Posterior vena cava (tissue), 2 donors: ENCODE results near the gene ERN1. TPM values are rescaled to one million over a fixed set of nuclear protein-coding genes. Genes with fewer than 3 reads are reported as not detected.

Experiments used
- DNase-seq: peaks from one replicate; pipeline ENCODE4 v3.0.0-alpha.2; 2020; ENCODE audit warnings: low spot score
- intact Hi-C, 2 donors: fragments of 100-400 bp; cut with DNase I; formaldehyde crosslinking; loops; one replicate each; pipeline versions ENCODE4 v1.14.1 to v1.14.2; 2022 to 2023
- total RNA-seq, 2 donors: library from RNA; stranded (reverse); fragmentation: NEBNext Ultra II Directional; extraction: Animal tissue kit (Norgen Biotek cat#: 25700); gene quantifications; one replicate each; pipeline ENCODE4 v1.2.1, GENCODE V29; 2021
- donor health status: DM: yes; HTN: yes; CAD: no.
- donor health status: DM: yes; HTN: yes; CAD: no.

Gene ERN1
- total RNA-seq, 2 donors from 2014 or later: 17.2 to 18.6 TPM

DNA sequence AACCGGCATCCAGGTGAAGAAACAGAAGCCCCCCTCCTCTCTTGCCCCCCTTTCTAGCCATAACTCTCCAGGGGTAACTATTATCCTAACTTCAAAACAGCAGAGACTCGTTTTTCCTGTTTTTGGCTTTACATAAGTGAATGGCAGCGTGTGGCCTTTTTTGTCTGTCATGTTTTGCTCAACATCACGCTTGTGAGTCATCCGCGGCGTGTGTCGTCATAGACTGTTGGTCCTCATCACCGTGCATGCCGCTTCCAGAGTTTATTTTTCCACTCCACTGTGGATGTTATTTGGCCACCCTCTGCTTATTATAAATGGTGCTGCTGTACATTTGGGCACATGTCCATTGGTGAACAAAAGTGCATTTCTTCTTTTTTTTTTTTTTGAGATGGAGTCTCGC is 52.6 kb downstream of the ERN1 start:
- peak; percentile 87 for DNase-seq
- intact Hi-C loops: no loop called here

DNA sequence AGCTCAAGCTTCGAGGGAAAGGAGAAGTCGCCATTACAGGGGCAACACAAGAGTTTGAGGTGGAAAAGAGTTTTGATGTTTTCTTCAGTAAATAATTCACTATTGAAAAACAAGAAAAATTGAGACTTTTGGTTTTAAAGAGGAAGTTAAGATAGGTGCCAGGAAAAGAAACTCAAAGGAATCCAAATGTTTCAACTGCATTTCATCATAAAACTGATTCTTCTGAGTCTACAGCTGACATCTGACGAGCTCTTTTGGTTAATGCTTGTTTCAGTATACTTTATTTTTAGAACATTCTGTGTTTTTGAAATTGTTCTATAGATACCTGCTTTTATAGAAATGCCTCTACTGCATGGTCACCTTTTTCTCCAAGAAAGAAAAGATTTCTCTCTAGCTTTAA is 54.0 kb downstream of the ERN1 start:
- intact Hi-C loops: no loop called here

DNA sequence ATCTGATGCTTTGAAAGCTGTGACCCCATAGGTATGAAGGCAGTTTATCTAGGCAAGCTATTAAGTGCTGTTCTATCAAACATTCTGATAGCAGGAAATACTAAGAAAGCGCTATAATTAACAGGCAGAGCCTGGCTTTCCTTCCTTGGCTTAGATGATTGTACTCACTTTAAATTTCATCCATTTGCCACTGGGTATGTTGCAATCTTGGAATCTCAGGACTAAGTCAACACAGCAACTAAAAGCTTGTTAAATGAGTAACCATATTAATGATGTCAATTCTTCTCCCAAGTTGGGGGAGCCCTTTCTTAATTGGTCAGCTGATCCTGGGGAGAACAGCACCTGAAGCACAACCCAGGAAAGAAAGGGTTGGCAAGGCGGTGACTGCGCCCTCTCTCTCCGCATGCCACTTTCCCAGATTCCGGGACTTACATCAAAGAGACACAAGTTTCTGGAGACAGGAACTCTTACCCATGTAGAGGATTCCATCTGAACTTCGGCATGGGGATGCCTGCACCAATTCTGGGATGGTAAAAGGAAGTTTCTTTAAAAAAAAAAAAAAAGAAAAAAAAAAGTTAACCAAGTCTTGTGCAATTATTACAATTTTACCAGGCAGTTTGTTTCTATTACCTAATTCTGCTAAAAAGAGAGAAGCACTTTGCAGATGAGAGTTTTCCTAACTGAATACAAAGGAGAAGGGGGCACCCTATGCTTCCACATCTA is 55.1 kb downstream of the ERN1 start:
- intact Hi-C loops: no loop called here
- DNase-seq: no peak

More for the DNA sequence above, 54.0 kb downstream of the ERN1 start:
- no peak for DNase-seq

DNA sequence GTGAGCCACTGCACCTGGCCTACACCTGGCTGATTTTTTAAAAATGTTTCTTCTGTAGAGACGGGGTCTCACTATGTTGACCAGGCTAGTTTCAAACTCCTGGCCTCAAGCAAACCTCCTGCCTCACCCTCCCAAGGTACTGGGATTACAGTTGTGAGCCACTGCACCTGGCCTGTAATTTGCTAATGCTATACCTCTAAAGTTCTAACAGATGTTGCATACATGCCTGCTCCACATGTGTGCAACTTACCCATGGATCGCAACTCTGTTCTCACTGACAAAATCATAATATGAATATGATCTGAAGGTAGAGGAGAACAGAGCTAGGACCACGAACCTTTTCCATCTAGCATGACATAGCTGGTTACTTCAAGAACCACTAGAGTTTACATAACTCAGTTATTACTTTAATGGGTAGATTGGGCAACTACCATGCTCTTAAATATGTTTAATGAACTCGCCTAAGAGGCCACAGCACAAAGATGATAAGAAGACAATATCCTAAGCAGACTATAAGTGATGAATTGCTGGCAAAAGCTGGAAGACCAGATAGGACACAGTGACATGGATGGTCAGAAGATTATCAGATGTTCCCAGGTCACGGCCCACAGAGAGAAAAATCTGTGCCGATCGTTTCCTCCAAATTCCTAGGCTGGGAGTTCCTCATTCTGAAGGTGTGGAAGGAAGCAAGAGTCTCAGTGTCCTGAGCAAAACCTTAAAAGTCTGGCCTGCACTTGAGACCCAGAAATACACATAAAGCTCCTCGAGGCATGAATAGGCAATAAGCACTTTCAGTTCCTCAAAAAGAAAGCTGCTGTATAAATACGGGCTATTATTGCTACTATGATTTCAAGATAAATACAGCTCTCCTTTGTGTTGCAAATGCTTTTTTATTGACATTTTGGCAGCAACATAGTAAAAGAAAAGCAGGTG is 55.9 kb downstream of the ERN1 start:
- DNase-seq: no peak
- intact Hi-C loops: no loop called here

DNA sequence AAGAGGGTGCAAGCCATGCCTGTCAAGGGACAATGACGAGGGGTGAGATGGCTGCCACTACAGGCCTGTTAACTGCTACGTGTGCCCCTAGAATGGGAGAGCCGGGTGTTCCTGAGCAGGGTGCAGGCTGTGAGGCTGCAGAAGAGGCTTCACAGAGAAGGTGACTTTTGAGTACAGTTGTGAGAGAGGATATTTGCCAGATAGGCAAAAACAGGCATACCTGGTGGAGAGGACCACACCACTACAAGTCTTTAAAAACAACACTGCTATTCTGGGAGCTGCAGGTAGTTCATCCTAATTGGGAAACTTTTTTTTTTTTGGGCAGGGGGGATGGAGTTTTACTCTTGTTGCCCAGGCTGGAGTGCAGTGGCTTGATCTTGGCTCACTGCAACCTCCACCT is 58.8 kb downstream of the ERN1 start:
- DNase-seq: no peak
- intact Hi-C loops: no loop called here

DNA sequence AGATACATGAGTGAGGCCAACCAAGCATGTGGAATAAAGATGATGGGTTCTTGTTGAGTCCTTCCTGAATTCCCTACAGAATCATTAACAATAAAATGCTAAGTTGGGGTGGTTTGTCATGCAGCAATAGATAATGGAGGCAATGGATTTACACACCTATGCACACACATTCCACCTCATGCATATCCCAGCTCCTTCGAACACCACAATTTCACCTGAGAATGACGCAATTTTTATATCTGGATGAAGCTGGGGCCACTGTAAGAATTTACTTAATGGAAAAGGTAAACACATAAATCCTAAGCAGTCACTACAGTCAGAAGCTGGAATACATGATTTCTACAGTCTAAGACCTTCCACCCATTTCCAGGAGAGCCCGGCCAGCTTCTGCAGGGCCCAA is 59.7 kb downstream of the ERN1 start:
- intact Hi-C loops: no loop called here
- DNase-seq: no peak

DNA sequence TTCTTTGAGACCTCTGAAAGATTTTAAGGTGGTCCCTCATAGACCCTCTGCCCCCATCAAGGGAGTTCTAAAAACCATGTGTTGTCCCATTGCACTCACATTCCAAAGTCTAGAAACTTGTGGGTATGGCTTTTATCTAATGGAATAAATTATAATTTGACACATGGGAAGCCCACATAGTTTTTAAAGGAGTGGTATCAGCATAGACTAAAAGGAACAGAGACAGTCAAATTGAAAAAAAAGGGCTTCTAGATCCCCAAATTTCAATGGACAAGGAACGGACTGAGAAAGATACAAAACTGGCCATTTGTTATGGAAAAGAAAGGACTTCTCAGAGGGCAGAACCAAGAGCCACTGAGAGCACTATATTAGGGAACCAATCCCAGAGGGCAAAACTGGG is 60.8 kb downstream of the ERN1 start:
- no peak for DNase-seq
- intact Hi-C loops: no loop called here

DNA sequence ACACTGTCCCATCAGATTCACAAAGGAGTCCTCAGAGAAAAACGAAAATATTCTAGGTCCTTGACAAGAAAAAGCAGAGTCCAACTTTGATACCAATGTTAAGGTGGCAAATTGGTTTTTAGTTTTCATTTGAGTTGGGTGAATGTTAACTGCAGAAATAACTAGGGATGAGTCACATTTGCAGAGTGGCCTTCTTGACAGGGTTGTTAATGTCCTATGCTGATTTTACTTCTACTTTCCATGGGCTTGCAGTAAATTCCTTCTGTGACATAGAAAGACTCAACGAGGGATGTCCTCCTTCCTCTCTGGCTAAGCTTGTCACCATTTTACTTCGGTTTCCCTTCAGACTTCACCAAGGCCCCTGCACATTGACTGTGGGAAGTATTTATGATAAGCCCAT is 62.3 kb downstream of the ERN1 start:
- intact Hi-C loops: no loop called here
- no peak for DNase-seq

DNA sequence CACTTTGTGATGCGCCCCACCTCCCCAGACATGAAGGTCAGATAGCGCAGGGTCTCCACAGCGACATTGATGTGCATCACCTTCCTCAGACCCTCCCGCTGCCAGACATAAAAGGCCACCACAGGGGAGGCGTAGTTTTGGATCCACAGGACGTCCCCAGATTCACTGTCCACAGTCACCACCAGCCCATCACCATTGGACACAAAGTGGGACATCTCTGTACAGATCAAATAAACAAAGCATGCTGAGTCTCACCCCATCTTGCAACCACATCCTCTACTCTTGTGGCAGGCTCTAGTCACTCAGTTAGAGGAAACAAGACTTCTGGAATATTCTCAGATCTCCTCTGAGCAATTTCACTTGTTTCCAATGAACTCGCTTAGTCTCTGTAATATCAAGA is 63.2 kb downstream of the ERN1 start:
- intact Hi-C loops: no loop called here
- DNase-seq: no peak

DNA sequence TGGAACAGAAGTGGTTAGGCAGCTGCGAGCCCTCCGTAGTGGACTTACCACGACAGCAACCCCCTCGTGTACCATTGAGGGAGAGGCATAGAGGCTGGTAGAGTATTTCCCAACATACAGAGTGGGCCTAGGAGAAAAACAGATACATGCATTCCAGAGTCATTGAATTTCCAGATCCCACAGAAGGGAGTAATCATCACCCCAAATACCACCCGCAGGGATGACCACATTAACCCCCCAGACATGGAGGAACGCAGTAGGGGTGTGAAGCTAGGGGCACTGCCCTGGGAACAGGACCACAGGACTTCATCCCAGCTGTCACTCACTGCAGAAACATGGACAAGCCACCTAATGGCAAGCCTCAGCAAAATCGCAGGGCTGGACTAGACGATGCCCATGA is 64.8 kb downstream of the ERN1 start:
- no peak for DNase-seq
- intact Hi-C loops: no loop called here

DNA sequence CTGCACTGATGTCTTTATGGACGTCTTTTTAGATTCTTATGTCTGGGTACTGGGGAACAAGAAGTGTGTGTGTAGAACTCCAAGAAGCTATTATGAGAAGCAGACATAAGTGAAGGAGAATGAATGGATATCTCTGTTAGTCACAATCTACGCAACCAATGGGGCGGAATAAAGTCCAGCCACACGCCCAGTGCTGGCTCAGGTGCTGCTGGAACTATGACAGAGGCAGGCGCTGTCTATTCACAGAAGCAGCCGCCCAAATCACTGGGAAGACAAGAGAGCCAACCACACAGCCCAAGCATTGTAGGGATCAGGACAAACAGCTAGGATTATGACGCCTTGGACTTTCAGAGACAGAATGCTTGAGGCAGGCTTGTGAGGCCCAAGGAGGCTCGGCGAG is 65.6 kb downstream of the ERN1 start:
- no peak for DNase-seq
- intact Hi-C loops: loop anchor here in 1 of 2 donors (5.0 kb wide), 1 partner anchor 68 kb away; the partner anchor contains the start of gene ERN1

DNA sequence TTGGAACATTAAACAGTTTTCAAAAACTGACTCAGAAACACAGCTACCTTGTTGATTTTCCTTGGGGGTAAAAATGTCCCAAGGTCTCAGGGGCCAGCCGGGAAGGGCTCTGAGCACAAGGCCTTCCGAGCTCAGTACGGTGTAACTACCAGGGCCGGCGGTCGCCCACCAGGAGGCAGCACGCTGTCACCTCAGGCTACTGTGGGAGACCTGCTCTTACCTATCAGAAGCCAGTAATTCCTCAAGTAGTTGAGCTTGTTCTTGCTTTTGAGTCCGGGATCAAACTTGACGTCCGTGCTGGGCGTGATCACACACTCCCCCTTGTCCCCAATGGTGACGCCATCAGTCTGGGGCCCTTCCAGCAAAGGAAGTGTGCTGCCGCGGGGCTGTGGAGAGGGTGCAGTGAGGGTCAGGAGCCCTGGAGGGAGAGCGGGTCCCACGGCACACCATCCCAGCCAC is 66.1 kb downstream of the ERN1 start:
- intact Hi-C loops: loop anchor here in 1 of 2 donors (5.0 kb wide), 1 partner anchor 69 kb away; the partner anchor contains the start of gene ERN1
- no peak for DNase-seq

DNA sequence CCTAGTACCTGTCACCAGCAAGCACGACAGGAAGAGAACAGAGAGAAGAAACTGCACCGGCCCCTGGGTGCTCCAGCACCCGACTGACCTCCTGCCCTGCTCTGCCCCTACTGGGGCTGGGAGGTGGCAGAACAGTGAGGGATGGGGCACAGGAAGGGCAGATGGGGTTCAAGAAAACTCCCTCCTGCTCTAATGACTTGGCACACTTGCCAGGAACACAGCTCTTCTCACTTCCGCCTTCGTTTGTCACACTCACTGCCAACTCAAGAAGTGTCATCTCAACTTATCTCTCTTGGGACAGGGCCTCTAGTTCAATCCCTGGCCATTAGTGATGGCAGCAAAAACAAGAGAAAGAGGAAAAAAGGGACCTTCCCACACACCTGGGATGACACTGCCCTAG is 66.9 kb downstream of the ERN1 start:
- DNase-seq: no peak
- intact Hi-C loops: loop anchor here in 1 of 2 donors (5.0 kb wide), 1 partner anchor 69 kb away; the partner anchor contains the start of gene ERN1

DNA sequence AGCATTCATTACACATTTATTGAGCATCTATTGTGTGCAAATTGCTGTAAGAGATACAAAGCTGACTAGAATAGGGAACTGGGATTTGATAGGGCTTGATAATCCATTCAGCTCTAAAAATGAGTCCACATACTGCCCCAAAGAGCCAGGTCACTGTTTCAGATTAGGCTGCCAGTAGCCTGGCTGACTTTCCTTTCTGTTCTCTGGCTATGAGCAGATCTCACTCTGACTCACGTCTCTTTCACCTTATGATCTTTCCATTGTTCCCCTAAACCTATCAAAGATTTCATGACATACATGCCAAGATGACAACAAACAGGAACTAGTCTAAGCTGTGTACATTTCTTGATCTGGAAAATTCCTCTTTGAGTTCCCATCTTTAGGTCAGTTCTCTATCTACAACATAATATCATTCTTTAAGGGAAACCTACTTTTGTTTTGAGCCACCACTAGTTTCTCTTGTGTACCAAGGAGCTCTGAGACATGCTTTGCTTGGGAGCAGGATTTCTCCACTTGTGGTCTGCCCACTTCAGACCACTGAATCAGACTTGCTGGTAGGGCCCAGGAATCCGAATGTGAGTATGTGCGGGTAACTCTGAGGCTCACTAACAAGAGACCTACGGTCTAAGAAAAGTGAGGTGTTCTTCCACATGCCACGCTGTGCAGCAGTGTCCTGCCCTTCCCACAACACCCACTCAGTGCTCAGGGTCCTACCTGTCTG is 68.6 kb downstream of the ERN1 start:
- intact Hi-C loops: loop anchor here in 1 of 2 donors (5.0 kb wide), 1 partner anchor 71 kb away; the partner anchor contains the start of gene ERN1
- no peak for DNase-seq

DNA sequence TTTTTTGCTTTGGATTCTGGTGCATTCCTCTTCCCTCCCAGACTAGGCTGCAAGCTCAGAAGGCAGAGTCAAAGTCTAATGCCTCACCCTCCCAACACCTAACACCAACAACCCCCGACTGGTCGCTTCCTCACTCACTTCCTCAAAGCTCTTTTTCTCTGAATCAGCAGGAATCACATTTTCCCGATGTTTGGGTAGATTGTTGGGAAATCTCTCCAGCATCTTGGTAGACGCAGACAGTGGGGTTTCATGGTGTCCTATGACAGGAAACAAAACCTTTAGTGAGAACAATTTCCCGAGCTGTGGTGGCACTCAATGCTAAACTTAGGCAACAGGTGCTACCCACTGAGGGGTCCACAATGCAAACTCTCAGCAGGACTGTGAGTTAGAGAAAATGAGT is 69.6 kb downstream of the ERN1 start:
- intact Hi-C loops: loop anchor here in 1 of 2 donors (5.0 kb wide), 1 partner anchor 72 kb away; the partner anchor contains the start of gene ERN1
- no peak for DNase-seq

DNA sequence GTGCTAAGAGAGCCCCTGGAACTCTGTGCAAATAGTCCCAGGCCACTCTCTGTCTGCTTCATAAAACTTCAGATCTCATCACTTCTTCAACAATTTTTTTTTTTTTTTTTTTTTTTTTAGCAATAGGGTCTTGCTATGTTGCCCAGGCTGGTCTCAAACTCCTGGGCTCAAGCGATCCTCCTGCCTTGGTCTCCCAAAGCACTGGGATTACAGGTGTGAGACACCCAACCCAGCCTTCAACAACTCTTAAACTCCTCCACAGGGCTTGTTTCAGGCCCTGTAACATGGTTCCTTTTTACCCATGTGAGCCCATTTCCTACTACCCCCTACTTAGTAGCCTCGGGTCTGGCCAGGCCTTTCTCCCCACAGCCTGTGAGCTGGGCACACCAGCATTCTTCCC is 70.2 kb downstream of the ERN1 start:
- intact Hi-C loops: loop anchor here in 1 of 2 donors (5.0 kb wide), 1 partner anchor 73 kb away; the partner anchor contains the start of gene ERN1
- no peak for DNase-seq

DNA sequence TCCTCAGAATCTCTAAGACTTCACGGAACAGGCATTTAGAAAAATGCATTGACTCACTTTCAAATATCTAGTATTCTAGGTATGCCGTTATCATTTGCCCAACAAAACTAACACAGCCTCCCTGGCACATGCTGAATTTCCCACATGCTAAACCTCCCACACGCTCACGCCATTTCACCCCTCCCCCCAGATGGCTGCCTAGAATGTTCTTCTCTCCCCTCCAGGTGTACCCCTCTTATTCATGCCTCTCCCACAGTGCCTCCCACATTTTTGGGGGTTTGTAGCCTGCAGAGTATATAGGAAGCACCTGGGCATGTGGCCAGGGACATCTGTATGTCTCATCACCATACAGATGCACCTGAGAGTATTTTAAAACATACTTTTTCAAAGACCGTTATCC is 71.3 kb downstream of the ERN1 start:
- intact Hi-C loops: no loop called here
- no peak for DNase-seq

DNA sequence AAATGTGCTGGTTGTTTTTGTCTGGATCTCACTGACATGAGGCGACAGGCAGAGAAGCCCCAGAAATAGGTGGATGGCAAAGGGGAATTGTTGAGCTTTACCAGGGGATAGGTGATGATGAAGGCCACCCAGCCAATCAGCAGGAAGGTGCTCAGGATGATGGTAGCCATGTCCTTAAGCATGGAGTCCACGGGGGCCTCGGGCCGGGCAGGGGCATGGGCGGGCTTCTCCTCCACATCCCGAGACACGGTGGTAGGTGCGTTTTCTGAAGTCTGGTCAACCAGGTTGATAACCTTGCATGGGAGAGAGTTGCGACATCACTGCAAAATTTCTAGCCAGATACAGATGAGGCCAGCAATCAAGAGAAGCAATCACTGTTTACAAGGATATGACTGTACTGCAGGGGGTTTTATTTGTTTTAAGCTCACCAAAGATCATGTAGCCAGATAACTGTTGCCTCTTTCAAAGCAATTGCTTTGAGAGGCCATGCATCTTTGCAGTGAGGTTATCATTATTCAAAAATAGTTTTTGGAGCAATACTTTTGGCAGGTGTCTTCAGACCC is 72.2 kb downstream of the ERN1 start:
- DNase-seq: no peak
- intact Hi-C loops: no loop called here
